HepG2 (cell line): ENCODE data around the gene INPP5E. TPM values are rescaled to one million over a fixed set of nuclear protein-coding genes. Genes with fewer than 3 reads are reported as not detected.
A peak's percentile ranks its signal among the peaks of the same experiment; 100 is the strongest.

Experiments used
- CEBPG ChIP-seq: IDR thresholded peaks from 2 replicates; pipeline ENCODE4 v1.6.1; 2016
- DPF2 ChIP-seq: sonication (generic); formaldehyde crosslinking; IDR thresholded peaks from 2 replicates; pipeline ENCODE4 v1.4.0; 2020; ENCODE audit warnings: mild to moderate bottlenecking, low read depth, missing genetic modification reagents, borderline replicate concordance
- EED ChIP-seq: sonication (generic); formaldehyde crosslinking; IDR thresholded peaks from 2 replicates; pipeline ENCODE4 v1.5.0; 2020; ENCODE audit warnings: mild to moderate bottlenecking, missing genetic modification reagents
- HHEX ChIP-seq: IDR thresholded peaks from 2 replicates; pipeline ENCODE4 v1.6.1; 2016; ENCODE audit warnings: control low read depth
- JUND ChIP-seq: sonication (generic); formaldehyde crosslinking; IDR thresholded peaks from 2 replicates; pipeline ENCODE4 v1.8.0; 2022; ENCODE audit warnings: mild to moderate bottlenecking, missing genetic modification reagents
- NR2C2 ChIP-seq: sonication (generic); formaldehyde crosslinking; IDR thresholded peaks from 2 replicates; pipeline ENCODE4 v1.4.0; 2020; ENCODE audit warnings: missing genetic modification reagents, mild to moderate bottlenecking, moderate library complexity, borderline replicate concordance
- RFX3 ChIP-seq: IDR thresholded peaks from 2 replicates; pipeline ENCODE4 v1.6.1; 2016; ENCODE audit warnings: missing biosample characterization, missing genetic modification reagents
- STAT5B ChIP-seq: sonication (generic); formaldehyde crosslinking; IDR thresholded peaks from 2 replicates; pipeline ENCODE4 v1.4.0; 2020; ENCODE audit warnings: missing genetic modification reagents
- ZNF234 ChIP-seq: sonication (generic); formaldehyde crosslinking; conservative IDR thresholded peaks from 2 replicates; pipeline ENCODE4 v1.5.1; 2020; ENCODE audit warnings: mild to moderate bottlenecking, missing genetic modification reagents
- ZNF253 ChIP-seq: sonication (generic); formaldehyde crosslinking; IDR thresholded peaks from 2 replicates; pipeline ENCODE4 v1.8.0; 2022; ENCODE audit warnings: mild to moderate bottlenecking, missing genetic modification reagents, borderline replicate concordance
- ZNF556 ChIP-seq: sonication (generic); formaldehyde crosslinking; IDR thresholded peaks from 2 replicates; pipeline ENCODE4 v1.4.0; 2020; ENCODE audit warnings: mild to moderate bottlenecking, missing genetic modification reagents, borderline replicate concordance
- ZNF605 ChIP-seq: sonication (generic); formaldehyde crosslinking; IDR thresholded peaks from 2 replicates; pipeline ENCODE4 v1.8.0; 2022; ENCODE audit warnings: mild to moderate bottlenecking, missing genetic modification reagents
- ZNF720 ChIP-seq: sonication (generic); formaldehyde crosslinking; IDR thresholded peaks from 2 replicates; pipeline ENCODE4 v1.4.0; 2020; ENCODE audit warnings: missing genetic modification reagents
- ZNF746 ChIP-seq: sonication (generic); formaldehyde crosslinking; IDR thresholded peaks from 2 replicates; pipeline ENCODE4 v1.8.0; 2022; ENCODE audit warnings: mild to moderate bottlenecking, missing genetic modification reagents
- polyA plus RNA-seq, 8 experiments: library from polyadenylated mRNA; depleted of rRNA in 3 of 8; stranded (reverse) in 7 of 8; unstranded in 1 of 8; fragments of >200 nt; fragmentation: Illumina TruSeq in 4 of 8; extraction: Trizol in 4 of 8; gene quantifications; 2 replicates each; pipeline versions ENCODE4 v1.2.1 to v1.2.3, GENCODE V29; 2011 to 2016; ENCODE audit warnings: low read depth in 4 of 8, missing spikeins in 1 of 8, mixed read lengths in 1 of 8; ENCODE audit not compliant: insufficient read depth in 1 of 8
- total RNA-seq, 5 experiments: library from RNA; depleted of rRNA; stranded (reverse); fragments of >200 nt; fragmentation: Illumina TruSeq; extraction: Trizol; gene quantifications; 2 replicates each; pipeline ENCODE4 v1.2.3, GENCODE V29; 2016; ENCODE audit warnings: low read depth in 1 of 5
- TF ChIP-seq, protein P1 (sequence below): sonication (generic); formaldehyde crosslinking; IDR thresholded peaks from one replicate; pipeline ENCODE4 v1.5.1; 2020; ENCODE audit warnings: mild to moderate bottlenecking, missing genetic modification reagents; ENCODE audit errors: not compliant biosample characterization
- TF ChIP-seq, protein P2 (sequence below): sonication (generic); IDR thresholded peaks from 2 replicates; pipeline ENCODE4 v1.6.1; 2016; ENCODE audit warnings: low read depth, borderline replicate concordance
- TF ChIP-seq, protein P3 (sequence below): sonication (generic); formaldehyde crosslinking; IDR thresholded peaks from 2 replicates; pipeline ENCODE4 v1.4.0; 2020; ENCODE audit warnings: mild to moderate bottlenecking, missing genetic modification reagents, borderline replicate concordance

INPP5E gene
- total and polyA plus RNA-seq, 2 of the 13 experiments (the other 11 are each of a cell fraction or from before 2014, with no cell fraction given) = 5.5 TPM

DNA sequence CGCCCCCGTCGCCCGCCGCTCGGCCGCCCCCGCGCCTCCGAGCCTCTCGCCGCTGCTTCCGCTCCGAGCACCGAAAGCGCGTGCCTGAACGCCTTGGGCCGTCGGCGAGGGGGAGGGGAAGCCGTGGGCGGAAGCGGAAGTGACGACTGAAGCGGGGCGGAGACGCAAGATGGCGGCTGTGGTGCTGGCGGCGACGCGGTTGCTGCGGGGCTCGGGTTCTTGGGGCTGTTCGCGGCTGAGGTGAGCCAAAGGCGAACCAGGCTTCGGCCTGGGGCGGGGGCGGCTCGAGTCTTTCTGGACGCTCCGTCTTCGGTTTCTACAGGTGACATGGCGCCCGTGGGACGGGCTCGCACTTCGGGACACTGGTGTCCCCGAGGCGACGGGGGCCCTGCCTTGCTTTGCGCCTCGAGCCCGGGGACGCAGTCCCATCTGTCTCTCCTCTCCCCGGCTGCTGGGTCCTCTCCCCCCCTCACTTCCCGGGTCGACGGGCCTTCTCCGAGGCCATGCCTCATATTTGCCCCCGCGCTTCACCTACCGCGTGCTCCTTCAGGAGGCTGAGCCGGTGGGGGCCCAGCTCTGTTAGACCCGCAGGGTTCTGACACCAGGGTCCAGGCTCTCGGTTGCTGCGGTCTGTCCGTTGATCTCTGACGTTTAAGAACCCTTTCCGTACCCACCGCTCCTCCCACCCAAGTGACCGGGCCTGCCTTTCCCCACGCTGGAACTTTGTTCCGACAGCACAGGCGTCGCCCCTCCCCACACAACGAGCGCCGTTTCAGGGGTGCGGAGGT lies 29.0 kb downstream of the INPP5E start, which contains the start of the genes ENTR1 and PMPCA (continued):
- TF ChIP-seq ZNF234 (CRISPR knock-in tag) (no peak), JUND (CRISPR knock-in tag) (no peak), ZNF720 (CRISPR knock-in tag) (no peak), ZNF556 (CRISPR knock-in tag) (0 out of 2 replicates have a peak, but pooled peaks have one; percentile 57), ZNF253 (CRISPR knock-in tag) (no peak), STAT5B (CRISPR knock-in tag) (no peak), DPF2 (CRISPR knock-in tag) (no peak), ZNF746 (no peak), HHEX (no peak), EED (CRISPR knock-in tag) (no peak; the same call in 1 of the 2 replicates), ZNF605 (CRISPR knock-in tag) (no peak), RFX3 (no peak), NR2C2 (CRISPR knock-in tag) (peak; percentile 24; the same call in 1 of the 2 replicates), CEBPG (CRISPR knock-in tag) (peak; percentile 37; the same call in 1 of the 2 replicates)
- TF ChIP-seq, protein P1, sequence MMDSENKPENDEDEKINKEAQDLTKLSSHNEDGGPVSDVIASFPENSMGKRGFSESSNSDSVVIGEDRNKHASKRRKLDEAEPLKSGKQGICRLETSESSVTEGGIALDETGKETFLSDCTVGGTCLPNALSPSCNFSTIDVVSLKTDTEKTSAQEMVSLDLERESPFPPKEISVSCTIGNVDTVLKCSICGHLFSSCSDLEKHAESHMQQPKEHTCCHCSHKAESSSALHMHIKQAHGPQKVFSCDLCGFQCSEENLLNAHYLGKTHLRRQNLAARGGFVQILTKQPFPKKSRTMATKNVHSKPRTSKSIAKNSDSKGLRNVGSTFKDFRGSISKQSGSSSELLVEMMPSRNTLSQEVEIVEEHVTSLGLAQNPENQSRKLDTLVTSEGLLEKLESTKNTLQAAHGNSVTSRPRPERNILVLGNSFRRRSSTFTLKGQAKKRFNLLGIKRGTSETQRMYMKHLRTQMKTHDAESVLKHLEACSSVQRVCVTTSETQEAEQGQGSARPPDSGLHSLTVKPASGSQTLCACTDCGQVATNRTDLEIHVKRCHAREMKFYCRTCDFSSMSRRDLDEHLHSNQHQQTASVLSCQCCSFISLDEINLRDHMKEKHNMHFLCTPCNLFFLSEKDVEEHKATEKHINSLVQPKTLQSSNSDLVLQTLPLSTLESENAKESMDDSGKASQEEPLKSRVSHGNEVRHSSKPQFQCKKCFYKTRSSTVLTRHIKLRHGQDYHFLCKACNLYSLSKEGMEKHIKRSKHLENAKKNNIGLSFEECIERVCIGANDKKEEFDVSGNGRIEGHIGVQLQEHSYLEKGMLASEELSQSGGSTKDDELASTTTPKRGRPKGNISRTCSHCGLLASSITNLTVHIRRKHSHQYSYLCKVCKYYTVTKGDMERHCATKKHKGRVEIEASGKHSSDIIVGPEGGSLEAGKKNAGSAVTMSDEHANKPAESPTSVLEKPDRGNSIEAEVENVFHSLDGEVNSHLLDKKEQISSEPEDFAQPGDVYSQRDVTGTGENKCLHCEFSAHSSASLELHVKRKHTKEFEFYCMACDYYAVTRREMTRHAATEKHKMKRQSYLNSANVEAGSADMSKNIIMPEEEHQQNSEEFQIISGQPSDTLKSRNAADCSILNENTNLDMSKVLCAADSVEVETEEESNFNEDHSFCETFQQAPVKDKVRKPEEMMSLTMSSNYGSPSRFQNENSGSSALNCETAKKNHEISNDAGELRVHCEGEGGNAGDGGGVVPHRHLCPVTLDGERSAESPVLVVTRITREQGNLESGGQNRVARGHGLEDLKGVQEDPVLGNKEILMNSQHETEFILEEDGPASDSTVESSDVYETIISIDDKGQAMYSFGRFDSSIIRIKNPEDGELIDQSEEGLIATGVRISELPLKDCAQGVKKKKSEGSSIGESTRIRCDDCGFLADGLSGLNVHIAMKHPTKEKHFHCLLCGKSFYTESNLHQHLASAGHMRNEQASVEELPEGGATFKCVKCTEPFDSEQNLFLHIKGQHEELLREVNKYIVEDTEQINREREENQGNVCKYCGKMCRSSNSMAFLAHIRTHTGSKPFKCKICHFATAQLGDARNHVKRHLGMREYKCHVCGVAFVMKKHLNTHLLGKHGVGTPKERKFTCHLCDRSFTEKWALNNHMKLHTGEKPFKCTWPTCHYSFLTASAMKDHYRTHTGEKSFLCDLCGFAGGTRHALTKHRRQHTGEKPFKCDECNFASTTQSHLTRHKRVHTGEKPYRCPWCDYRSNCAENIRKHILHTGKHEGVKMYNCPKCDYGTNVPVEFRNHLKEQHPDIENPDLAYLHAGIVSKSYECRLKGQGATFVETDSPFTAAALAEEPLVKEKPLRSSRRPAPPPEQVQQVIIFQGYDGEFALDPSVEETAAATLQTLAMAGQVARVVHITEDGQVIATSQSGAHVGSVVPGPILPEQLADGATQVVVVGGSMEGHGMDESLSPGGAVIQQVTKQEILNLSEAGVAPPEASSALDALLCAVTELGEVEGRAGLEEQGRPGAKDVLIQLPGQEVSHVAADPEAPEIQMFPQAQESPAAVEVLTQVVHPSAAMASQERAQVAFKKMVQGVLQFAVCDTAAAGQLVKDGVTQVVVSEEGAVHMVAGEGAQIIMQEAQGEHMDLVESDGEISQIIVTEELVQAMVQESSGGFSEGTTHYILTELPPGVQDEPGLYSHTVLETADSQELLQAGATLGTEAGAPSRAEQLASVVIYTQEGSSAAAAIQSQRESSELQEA (CRISPR knock-in tag) = peak; percentile 50
- TF ChIP-seq, protein P2, sequence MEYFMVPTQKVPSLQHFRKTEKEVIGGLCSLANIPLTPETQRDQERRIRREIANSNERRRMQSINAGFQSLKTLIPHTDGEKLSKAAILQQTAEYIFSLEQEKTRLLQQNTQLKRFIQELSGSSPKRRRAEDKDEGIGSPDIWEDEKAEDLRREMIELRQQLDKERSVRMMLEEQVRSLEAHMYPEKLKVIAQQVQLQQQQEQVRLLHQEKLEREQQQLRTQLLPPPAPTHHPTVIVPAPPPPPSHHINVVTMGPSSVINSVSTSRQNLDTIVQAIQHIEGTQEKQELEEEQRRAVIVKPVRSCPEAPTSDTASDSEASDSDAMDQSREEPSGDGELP = no peak
- TF ChIP-seq, protein P3, sequence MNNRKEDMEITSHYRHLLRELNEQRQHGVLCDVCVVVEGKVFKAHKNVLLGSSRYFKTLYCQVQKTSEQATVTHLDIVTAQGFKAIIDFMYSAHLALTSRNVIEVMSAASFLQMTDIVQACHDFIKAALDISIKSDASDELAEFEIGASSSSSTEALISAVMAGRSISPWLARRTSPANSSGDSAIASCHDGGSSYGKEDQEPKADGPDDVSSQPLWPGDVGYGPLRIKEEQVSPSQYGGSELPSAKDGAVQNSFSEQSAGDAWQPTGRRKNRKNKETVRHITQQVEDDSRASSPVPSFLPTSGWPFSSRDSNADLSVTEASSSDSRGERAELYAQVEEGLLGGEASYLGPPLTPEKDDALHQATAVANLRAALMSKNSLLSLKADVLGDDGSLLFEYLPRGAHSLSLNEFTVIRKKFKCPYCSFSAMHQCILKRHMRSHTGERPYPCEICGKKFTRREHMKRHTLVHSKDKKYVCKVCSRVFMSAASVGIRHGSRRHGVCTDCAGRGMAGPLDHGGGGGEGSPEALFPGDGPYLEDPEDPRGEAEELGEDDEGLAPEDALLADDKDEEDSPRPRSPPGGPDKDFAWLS (CRISPR knock-in tag) = no peak
